H9 (cell line): ENCODE data around the gene MYBPHL. TPM values are rescaled to one million over a fixed set of nuclear protein-coding genes. Genes with fewer than 3 reads are reported as not detected.

Experiments used
- DNase-seq: peaks from one replicate; pipeline ENCODE4 v3.0.0-alpha.2; 2017
- H2AFZ ChIP-seq: one replicate; pipeline ENCODE4 v1.6.1; 2013; ENCODE audit warnings: mild to moderate bottlenecking, low read length, control low read depth, moderate library complexity
- H2AK5ac ChIP-seq: 2 replicates; pipeline ENCODE4 v1.6.1; 2013; ENCODE audit warnings: low read length, control low read depth, mixed read lengths; ENCODE audit not compliant: insufficient read length
- H2BK120ac ChIP-seq: one replicate; pipeline ENCODE4 v1.6.1; 2013; ENCODE audit warnings: low read depth, mild to moderate bottlenecking, low read length, control low read depth, inconsistent platforms; ENCODE audit not compliant: poor library complexity, severe bottlenecking
- H2BK12ac ChIP-seq: 2 replicates; pipeline ENCODE4 v1.6.1; 2013; ENCODE audit warnings: low read length, control low read depth, mixed read lengths, low read depth; ENCODE audit not compliant: insufficient read length
- H2BK15ac ChIP-seq: 2 replicates; pipeline ENCODE4 v1.6.1; 2013; ENCODE audit warnings: low read depth, low read length, control low read depth
- H2BK20ac ChIP-seq: one replicate; pipeline ENCODE4 v1.6.1; 2013; ENCODE audit warnings: low read depth, mild to moderate bottlenecking, low read length, control low read depth, inconsistent platforms; ENCODE audit not compliant: poor library complexity, severe bottlenecking
- H2BK5ac ChIP-seq: 2 replicates; pipeline ENCODE4 v1.6.1; 2013; ENCODE audit warnings: low read length, control low read depth, mixed read lengths; ENCODE audit not compliant: insufficient read length
- H3K14ac ChIP-seq: 2 replicates; pipeline ENCODE4 v1.6.1; 2013; ENCODE audit warnings: low read length, control low read depth; ENCODE audit not compliant: insufficient read depth
- H3K18ac ChIP-seq: 2 replicates; pipeline ENCODE4 v1.6.1; 2013; ENCODE audit warnings: low read depth, mild to moderate bottlenecking, mixed read lengths, low read length, control low read depth; ENCODE audit not compliant: insufficient read length
- H3K23ac ChIP-seq: 2 replicates; pipeline ENCODE4 v1.6.1; 2013; ENCODE audit warnings: low read length, control low read depth, mixed read lengths, low read depth; ENCODE audit not compliant: insufficient read length
- H3K23me2 ChIP-seq: 2 replicates; pipeline ENCODE4 v1.6.1; 2013; ENCODE audit warnings: low read depth, mild to moderate bottlenecking, mixed read lengths, low read length, control low read depth; ENCODE audit not compliant: insufficient read length, poor library complexity, severe bottlenecking
- H3K27ac ChIP-seq: 2 replicates; pipeline ENCODE4 v1.5.1; 2013; ENCODE audit warnings: low read length, control low read depth, mixed read lengths, low read depth; ENCODE audit not compliant: insufficient read length
- H3K27me3 ChIP-seq: 2 replicates; pipeline ENCODE4 v1.6.1; 2013; ENCODE audit warnings: low read length, control low read depth, inconsistent platforms; ENCODE audit not compliant: insufficient read depth
- H3K4ac ChIP-seq: 2 replicates; pipeline ENCODE4 v1.6.1; 2013; ENCODE audit warnings: low read depth, mild to moderate bottlenecking, control low read depth, inconsistent platforms, low read length, moderate library complexity
- H3K4me1 ChIP-seq: 2 replicates; pipeline ENCODE4 v1.6.1; 2013; ENCODE audit warnings: low read length, control low read depth, inconsistent platforms; ENCODE audit not compliant: insufficient read depth
- H3K4me2 ChIP-seq: 2 replicates; pipeline ENCODE4 v1.6.1; 2013; ENCODE audit warnings: low read length, control low read depth, mixed read lengths; ENCODE audit not compliant: insufficient read length, insufficient read depth
- H3K56ac ChIP-seq: 2 replicates; pipeline ENCODE4 v1.6.1; 2013; ENCODE audit warnings: low read depth, mild to moderate bottlenecking, mixed read lengths, low read length, control low read depth; ENCODE audit not compliant: insufficient read length
- H3K79me1 ChIP-seq: 2 replicates; pipeline ENCODE4 v1.6.1; 2013; ENCODE audit warnings: low read depth, mild to moderate bottlenecking, moderate library complexity, low read length, control low read depth, inconsistent platforms; ENCODE audit not compliant: insufficient read depth, poor library complexity, severe bottlenecking
- H3K79me2 ChIP-seq: 2 replicates; pipeline ENCODE4 v1.6.1; 2013; ENCODE audit warnings: low read length, control low read depth, inconsistent platforms; ENCODE audit not compliant: insufficient read depth
- H3K9ac ChIP-seq: 2 replicates; pipeline ENCODE4 v1.6.1; 2013; ENCODE audit warnings: low read length, control low read depth, mixed read lengths; ENCODE audit not compliant: insufficient read length; ENCODE audit errors: extremely low read depth
- H3K9me3 ChIP-seq: one replicate; pipeline ENCODE4 v1.6.1; 2013; ENCODE audit warnings: low read depth, low read length, inconsistent platforms; ENCODE audit not compliant: control insufficient read depth
- H3T11ph ChIP-seq: one replicate; pipeline ENCODE4 v1.6.1; 2013; ENCODE audit warnings: mild to moderate bottlenecking, low read length, control low read depth, inconsistent platforms
- H4K20me1 ChIP-seq: one replicate; pipeline ENCODE4 v1.6.1; 2013; ENCODE audit not compliant: control insufficient read depth, insufficient read length, insufficient read depth
- H4K5ac ChIP-seq: 2 replicates; pipeline ENCODE4 v1.6.1; 2013; ENCODE audit warnings: low read depth, mild to moderate bottlenecking, mixed read lengths, low read length, control low read depth; ENCODE audit not compliant: insufficient read length
- H4K8ac ChIP-seq: replicated peaks from 2 replicates; pipeline ENCODE4 v1.6.1; 2013; ENCODE audit warnings: low read length, control low read depth, mixed read lengths, low read depth; ENCODE audit not compliant: insufficient read length
- H4K91ac ChIP-seq: 2 replicates; pipeline ENCODE4 v1.6.1; 2013; ENCODE audit warnings: low read depth, mild to moderate bottlenecking, moderate library complexity, mixed read lengths, low read length, control low read depth; ENCODE audit not compliant: insufficient read length
- H3K27ac Mint-ChIP-seq, 3 experiments: 2 replicates in 2 of 3; 3 replicates in 1 of 3; pipeline ENCODE4 v1.8.0; 2020 to 2021; ENCODE audit warnings: mixed read lengths in 3 of 3, mild to moderate bottlenecking in 1 of 3, moderate library complexity in 1 of 3
- H3K27me3 Mint-ChIP-seq: 2 replicates; pipeline ENCODE4 v1.8.0; 2021; ENCODE audit warnings: low read depth, mild to moderate bottlenecking, moderate library complexity, mixed read lengths
- H3K36me3 Mint-ChIP-seq, 3 experiments: 2 replicates in 2 of 3; 3 replicates in 1 of 3; pipeline ENCODE4 v1.8.0; 2020 to 2021; ENCODE audit warnings: low read depth in 3 of 3, mixed read lengths in 3 of 3; ENCODE audit not compliant: insufficient read depth in 1 of 3
- H3K4me1 Mint-ChIP-seq, 2 experiments: 2 replicates each; pipeline ENCODE4 v1.8.0; 2020; ENCODE audit warnings: mixed read lengths in 2 of 2
- H3K4me3 Mint-ChIP-seq, 2 experiments: 2 replicates in 1 of 2; 3 replicates in 1 of 2; pipeline ENCODE4 v1.8.0; 2020 to 2021; ENCODE audit warnings: mild to moderate bottlenecking in 2 of 2, mixed read lengths in 2 of 2, moderate library complexity in 1 of 2
- H3K9me3 Mint-ChIP-seq, 2 experiments: 2 replicates in 1 of 2; 3 replicates in 1 of 2; pipeline ENCODE4 v1.8.0; 2020; ENCODE audit warnings: mild to moderate bottlenecking in 2 of 2, mixed read lengths in 2 of 2, moderate library complexity in 1 of 2
- CTCF ChIP-seq: fragments of 200-600 bp; sonication (generic); conservative IDR thresholded peaks from 3 replicates; pipeline ENCODE4 v1.8.0; 2021; ENCODE audit warnings: antibody characterized with exemption, mild to moderate bottlenecking
- WGBS: extraction: QIAGEN DNeasy Blood & Tissue Kit; methylation state at CpG from one replicate; pipeline ENCODE4 v1.1.7; 2013; ENCODE audit warnings: missing lambda C conversion rate, low lambda C conversion rate, mixed read lengths; ENCODE audit not compliant: insufficient read length; ENCODE audit errors: extremely low coverage; 5-methylcytosine and 5-hydroxymethylcytosine counted together
- total RNA-seq: library from RNA; stranded (reverse); gene quantifications from 2 replicates; pipeline ENCODE4 v1.2.1, GENCODE V29; 2021

MYBPHL gene
- total RNA-seq, 1 experiment from 2014 or later: 0.59 TPM

- Histone ChIP-seq H2BK15ac (no peak overlapping the region), H3K9me3 (no peaks in the 10 kb centered on the region), H3K79me1 (no peaks in the 10 kb centered on the region), H2AFZ (no peak overlapping the region), H2AK5ac (no peak overlapping the region), H4K20me1 (no peaks in the 10 kb centered on the region), H3K9ac (no peak overlapping the region), H3K27ac (no peak overlapping the region), H3K23me2 (no peaks in the 10 kb centered on the region), H2BK12ac (no peak overlapping the region), H2BK5ac (no peak overlapping the region), H4K91ac (no peak overlapping the region), H3K4me2 (no peak overlapping the region), H3T11ph (no peak overlapping the region), H2BK120ac (no peak overlapping the region), H3K4ac (no peak overlapping the region), H3K56ac (no peak overlapping the region), H3K23ac (no peak overlapping the region), H3K27me3 (no peaks in the 10 kb centered on the region), H4K5ac (no peak overlapping the region), H3K18ac (no peak overlapping the region), H3K14ac (no peak overlapping the region), H3K79me2 (no peaks in the 10 kb centered on the region), H4K8ac (no peak overlapping the region), H3K4me1 (no peaks in the 10 kb centered on the region; the same call in 1 of the 2 replicates), H2BK20ac (no peak overlapping the region)
- Mint-ChIP-seq H3K36me3 (peaks cover 5 to 32% (median 20%) of the 10 kb centered on the region in 3 experiments; a peak in 5 of 7 replicates), H3K27me3 (no peaks in the 10 kb centered on the region), H3K4me3 (no peak overlapping the region), H3K9me3 (no peaks in the 10 kb centered on the region), H3K27ac (no peak overlapping the region; a peak in 1 of 7 replicates), H3K4me1 (peaks cover 20 to 38% of the 10 kb centered on the region in 2 experiments)
- no CpG with 5 or more reads among the region's 6 CpGs for WGBS
- TF ChIP-seq CTCF: no peak
- DNase-seq: no peak
Measured at GRCh38 chr1:109261578-109261977, 45.2 kb downstream of the MYBPHL start.
